ENCODE data around the gene TPM1. TPM values are rescaled to one million over a fixed set of nuclear protein-coding genes. Genes with fewer than 3 reads are reported as not detected.

The TPM1 gene
- total RNA-seq, 1 experiment from 2014 or later = 298 TPM

DNA sequence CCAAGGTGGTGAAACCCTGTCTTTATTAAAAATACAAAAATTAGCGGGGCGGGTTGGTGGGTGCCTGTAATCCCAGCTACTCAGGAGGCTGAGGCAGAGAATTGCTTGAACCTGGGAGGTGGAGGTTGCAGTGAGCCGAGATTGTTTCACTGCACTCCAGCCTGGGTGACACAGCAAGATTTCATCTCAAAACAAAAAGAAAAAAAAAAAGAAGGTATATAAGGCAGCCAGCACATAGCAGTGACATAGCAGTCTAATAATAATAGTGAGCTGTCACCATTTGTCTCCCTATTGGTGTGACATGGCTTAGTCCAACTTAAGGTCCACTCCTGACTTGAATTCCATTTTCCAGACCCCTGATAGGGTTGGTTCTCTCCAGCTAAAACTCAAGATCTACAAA lies 70.3 kb downstream of the TPM1 start:
- intact Hi-C loops (cut with micrococcal nuclease; ENCODE audit: unreplicated experiment) = no loop called here
- in situ Hi-C loops (cut with HindIII; ENCODE audit: low pct_unique_long_range_greater_than_20kb, low sequenced_read_pairs) = no loop called here
- ATAC-seq (no peak), DNase-seq (ENCODE audit: low read depth, low spot score) (no peak)
- Histone ChIP-seq H3K27ac (ENCODE audit: low read length) (no peak overlapping the region), H3K9me3 (ENCODE audit: control insufficient read depth, insufficient read depth, low read depth, low read length) (no peaks in the 10 kb centered on the region), H3K36me3 (ENCODE audit: control insufficient read depth, insufficient read depth, low read length) (no peaks in the 10 kb centered on the region), H3K27me3 (ENCODE audit: control insufficient read depth, insufficient read depth, low read length) (no peaks in the 10 kb centered on the region), H3K4me3 (ENCODE audit: low read depth in 2 of 2, low read length in 2 of 2) (no peak overlapping the region), H3K4me1 (ENCODE audit: control insufficient read depth, insufficient read depth, low read length) (peaks cover 4% of the 10 kb centered on the region; the same call in 1 of the 2 replicates)
- CTCF ChIA-PET = no interaction called here
- BruUV-seq (replicated peaks) = no TSS peak
- TF ChIP-seq TCF7L2 (IDR thresholded peaks at IDR 0.05; ENCODE audit: low read depth, low read length) (no peak), POLR2AphosphoS5 (IDR thresholded peaks at IDR 0.05; ENCODE audit: low read depth, low read length) (no peak)
- POLR2A ChIA-PET = no interaction called here

DNA sequence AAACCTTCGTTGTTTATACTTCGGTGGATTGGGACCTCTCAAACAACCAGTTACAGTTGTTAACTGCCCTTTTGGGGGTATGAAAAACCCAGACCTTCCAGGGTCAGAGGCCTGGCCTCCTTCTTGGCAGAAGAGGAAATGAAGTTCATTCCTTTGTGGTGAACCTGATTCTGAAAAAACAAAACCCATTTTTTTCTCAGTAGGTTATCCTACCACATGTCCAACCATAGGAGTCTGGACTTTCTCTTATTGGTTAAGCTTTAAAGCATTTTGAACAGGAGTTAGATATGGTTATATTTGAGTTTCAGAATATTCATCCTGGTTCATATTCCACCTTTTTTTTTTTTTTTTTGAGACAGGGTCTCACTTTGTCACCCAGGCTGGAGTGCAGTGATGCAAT lies 71.9 kb downstream of the TPM1 start:
- ATAC-seq (no peak; the same call in 1 of the 2 replicates), DNase-seq (ENCODE audit: low read depth, low spot score) (no peak)
- Histone ChIP-seq H3K27me3 (ENCODE audit: control insufficient read depth, insufficient read depth, low read length) (no peaks in the 10 kb centered on the region), H3K4me1 (ENCODE audit: control insufficient read depth, insufficient read depth, low read length) (no peaks in the 10 kb centered on the region), H3K36me3 (ENCODE audit: control insufficient read depth, insufficient read depth, low read length) (no peaks in the 10 kb centered on the region), H3K4me3 (ENCODE audit: low read depth in 2 of 2, low read length in 2 of 2) (no peak overlapping the region), H3K27ac (ENCODE audit: low read length) (no peak overlapping the region), H3K9me3 (ENCODE audit: control insufficient read depth, insufficient read depth, low read depth, low read length) (peaks cover 6% of the 10 kb centered on the region; the same call in 1 of the 2 replicates)
- in situ Hi-C loops (cut with HindIII; ENCODE audit: low pct_unique_long_range_greater_than_20kb, low sequenced_read_pairs) = no loop called here
- no peak for TF ChIP-seq POLR2AphosphoS5 (IDR thresholded peaks at IDR 0.05; ENCODE audit: low read depth, low read length)
- no peak for TF ChIP-seq SIN3A (IDR thresholded peaks at IDR 0.05; ENCODE audit: borderline replicate concordance, insufficient read depth, low read depth, low read length)
- TF ChIP-seq, protein P1, sequence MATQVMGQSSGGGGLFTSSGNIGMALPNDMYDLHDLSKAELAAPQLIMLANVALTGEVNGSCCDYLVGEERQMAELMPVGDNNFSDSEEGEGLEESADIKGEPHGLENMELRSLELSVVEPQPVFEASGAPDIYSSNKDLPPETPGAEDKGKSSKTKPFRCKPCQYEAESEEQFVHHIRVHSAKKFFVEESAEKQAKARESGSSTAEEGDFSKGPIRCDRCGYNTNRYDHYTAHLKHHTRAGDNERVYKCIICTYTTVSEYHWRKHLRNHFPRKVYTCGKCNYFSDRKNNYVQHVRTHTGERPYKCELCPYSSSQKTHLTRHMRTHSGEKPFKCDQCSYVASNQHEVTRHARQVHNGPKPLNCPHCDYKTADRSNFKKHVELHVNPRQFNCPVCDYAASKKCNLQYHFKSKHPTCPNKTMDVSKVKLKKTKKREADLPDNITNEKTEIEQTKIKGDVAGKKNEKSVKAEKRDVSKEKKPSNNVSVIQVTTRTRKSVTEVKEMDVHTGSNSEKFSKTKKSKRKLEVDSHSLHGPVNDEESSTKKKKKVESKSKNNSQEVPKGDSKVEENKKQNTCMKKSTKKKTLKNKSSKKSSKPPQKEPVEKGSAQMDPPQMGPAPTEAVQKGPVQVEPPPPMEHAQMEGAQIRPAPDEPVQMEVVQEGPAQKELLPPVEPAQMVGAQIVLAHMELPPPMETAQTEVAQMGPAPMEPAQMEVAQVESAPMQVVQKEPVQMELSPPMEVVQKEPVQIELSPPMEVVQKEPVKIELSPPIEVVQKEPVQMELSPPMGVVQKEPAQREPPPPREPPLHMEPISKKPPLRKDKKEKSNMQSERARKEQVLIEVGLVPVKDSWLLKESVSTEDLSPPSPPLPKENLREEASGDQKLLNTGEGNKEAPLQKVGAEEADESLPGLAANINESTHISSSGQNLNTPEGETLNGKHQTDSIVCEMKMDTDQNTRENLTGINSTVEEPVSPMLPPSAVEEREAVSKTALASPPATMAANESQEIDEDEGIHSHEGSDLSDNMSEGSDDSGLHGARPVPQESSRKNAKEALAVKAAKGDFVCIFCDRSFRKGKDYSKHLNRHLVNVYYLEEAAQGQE (IDR thresholded peaks at IDR 0.05; ENCODE audit: insufficient read depth in 1 of 2, low read depth in 2 of 2, low read length in 1 of 2) = no peak
- TF ChIP-seq, protein P2, sequence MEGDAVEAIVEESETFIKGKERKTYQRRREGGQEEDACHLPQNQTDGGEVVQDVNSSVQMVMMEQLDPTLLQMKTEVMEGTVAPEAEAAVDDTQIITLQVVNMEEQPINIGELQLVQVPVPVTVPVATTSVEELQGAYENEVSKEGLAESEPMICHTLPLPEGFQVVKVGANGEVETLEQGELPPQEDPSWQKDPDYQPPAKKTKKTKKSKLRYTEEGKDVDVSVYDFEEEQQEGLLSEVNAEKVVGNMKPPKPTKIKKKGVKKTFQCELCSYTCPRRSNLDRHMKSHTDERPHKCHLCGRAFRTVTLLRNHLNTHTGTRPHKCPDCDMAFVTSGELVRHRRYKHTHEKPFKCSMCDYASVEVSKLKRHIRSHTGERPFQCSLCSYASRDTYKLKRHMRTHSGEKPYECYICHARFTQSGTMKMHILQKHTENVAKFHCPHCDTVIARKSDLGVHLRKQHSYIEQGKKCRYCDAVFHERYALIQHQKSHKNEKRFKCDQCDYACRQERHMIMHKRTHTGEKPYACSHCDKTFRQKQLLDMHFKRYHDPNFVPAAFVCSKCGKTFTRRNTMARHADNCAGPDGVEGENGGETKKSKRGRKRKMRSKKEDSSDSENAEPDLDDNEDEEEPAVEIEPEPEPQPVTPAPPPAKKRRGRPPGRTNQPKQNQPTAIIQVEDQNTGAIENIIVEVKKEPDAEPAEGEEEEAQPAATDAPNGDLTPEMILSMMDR (IDR thresholded peaks at IDR 0.05) = no peak
- no peak for TF ChIP-seq TCF7L2 (IDR thresholded peaks at IDR 0.05; ENCODE audit: low read depth, low read length)
- CTCF ChIA-PET = no interaction called here
- POLR2A ChIA-PET = no interaction called here
- intact Hi-C loops (cut with micrococcal nuclease; ENCODE audit: unreplicated experiment) = no loop called here
- no TSS peak for BruUV-seq (replicated peaks)

Other genes with a start within 250 kb of the TPM1 start
- 18.4 TPM for gene LACTB, start 79.1 kb downstream of the TPM1 start, total RNA-seq (2021; ENCODE audit: unreplicated experiment)
- gene RPS27L, start 114.7 kb downstream of the TPM1 start, total RNA-seq (2021; ENCODE audit: unreplicated experiment) = 61.3 TPM
- gene RAB8B, start 146.9 kb downstream of the TPM1 start, total RNA-seq (2021; ENCODE audit: unreplicated experiment) = 17.6 TPM
- gene APH1B, start 234.9 kb downstream of the TPM1 start, total RNA-seq (2021; ENCODE audit: unreplicated experiment) = 14.0 TPM

Data from Panc1 (cell line).